Measurements from ENCODE around the gene ZER1. TPM values are rescaled to one million over a fixed set of nuclear protein-coding genes. Genes with fewer than 3 reads are reported as not detected.

ZER1 gene
- total and polyA plus RNA-seq, 2 of the 4 experiments (the other 2 are of a cell fraction), result 7.7 to 34.9 TPM

GRCh38 chr9:128689293-128689774 lies 82.4 kb downstream of the ZER1 start:
- CTCF ChIA-PET, result interaction anchor here (0.6 kb wide), 1 partner anchor 86 kb away, joined by 4 read pairs; no protein-coding TSS in a partner anchor
- no peak overlapping the region for H3K14ac ChIP-seq (replicated peaks; ENCODE audit: low read depth, low read length)
- H3K56ac ChIP-seq (ENCODE audit: extremely low read depth, insufficient read depth, low read length), result no peak overlapping the region; the same call in 1 of the 2 replicates
- no TSS peak for BruUV-seq (replicated peaks)
- H3K36me3 ChIP-seq (ENCODE audit: control insufficient read depth, insufficient read depth, low read length), result peaks cover 15% of the 10 kb centered on the region
- H3K9me3 ChIP-seq (ENCODE audit: control insufficient read depth, insufficient read depth, low read length), result no peaks in the 10 kb centered on the region
- no peak overlapping the region for H2BK20ac ChIP-seq (ENCODE audit: low read depth, low read length)
- H3K79me1 ChIP-seq (ENCODE audit: low read depth in 1 of 2, low read length in 2 of 2), result peaks cover 24 to 59% of the 10 kb centered on the region in 2 experiments
- dilution Hi-C loops (cut with HindIII; ENCODE audit: low sequenced_read_pairs, unreplicated experiment) (no loop called here), in situ Hi-C loops (cut with MboI; ENCODE audit: low sequenced_read_pairs) (no loop called here), intact Hi-C loops (cut with micrococcal nuclease) (loop anchor here (1.0 to 2.0 kb wide), 2 partner anchors 33 to 54 kb away; partner anchors contain the start of gene DYNC2I2)
- peaks cover 14% of the 10 kb centered on the region for H3K4me1 ChIP-seq (ENCODE audit: control insufficient read depth, insufficient read depth, low read length)
- peak overlapping the region; percentile 88 for H2BK5ac ChIP-seq (ENCODE audit: low read depth, low read length, poor library complexity, severe bottlenecking)
- 0% methylated on average over 17 of the region's 80 CpGs; no CpG with 5 or more reads in 1 of the 2 experiments for WGBS, 2 experiments (ENCODE audit: extremely low coverage in 2 of 2, insufficient read length in 1 of 2)
- H2BK120ac ChIP-seq (ENCODE audit: low read depth, low read length), result no peak overlapping the region
- peak overlapping the region in 1 of 2 experiments; percentile 58; a peak in 1 of 4 replicates for H4K8ac ChIP-seq (ENCODE audit: low read depth in 2 of 2, low read length in 2 of 2)
- peak overlapping the region; percentile 96 for H2AFZ ChIP-seq (replicated peaks; ENCODE audit: low read length, poor library complexity)
- no peaks in the 10 kb centered on the region for H3K27me3 ChIP-seq (ENCODE audit: control insufficient read depth, insufficient read depth, low read length)
- POLR2A ChIA-PET (ENCODE audit: unreplicated experiment), result interaction anchor here (0.6 kb wide), 1 partner anchor 181 kb away, joined by 19 read pairs; no protein-coding TSS in a partner anchor
- ATAC-seq (ENCODE audit: low read depth) (peak; percentile 43), DNase-seq (no peak)
- peak overlapping the region; percentile 53; the same call in 1 of the 2 replicates for H3K18ac ChIP-seq (ENCODE audit: low read depth, low read length)
- TF ChIP-seq MAFK (IDR thresholded peaks at IDR 0.05; ENCODE audit: low read depth, low read length) (no peak), POLR2A (IDR thresholded peaks at IDR 0.05; ENCODE audit: low read depth, low read length) (peak; percentile 54; the same call in 1 of the 2 replicates), MXI1 (IDR thresholded peaks at IDR 0.05; ENCODE audit: borderline replicate concordance, low read depth, low read length) (peak; percentile 60; the same call in 1 of the 2 replicates)
- H3K4me3 ChIP-seq (ENCODE audit: insufficient read depth, low read depth, low read length), result peak overlapping the region; percentile 99
- peaks cover 25% of the 10 kb centered on the region for H3K9me1 ChIP-seq (ENCODE audit: insufficient read depth, low read length)
- H3K4ac ChIP-seq (ENCODE audit: low read depth, low read length), result peak overlapping the region; percentile 52; the same call in 1 of the 2 replicates
- H3K4me2 ChIP-seq (ENCODE audit: low read depth, low read length), result no peak overlapping the region
- no peak overlapping the region for H2BK15ac ChIP-seq (ENCODE audit: low read depth, low read length)
- H2AK9ac ChIP-seq (replicated peaks; ENCODE audit: low read depth, low read length, poor library complexity), result peak overlapping the region; percentile 91
- H3K23ac ChIP-seq (ENCODE audit: low read depth, low read length), result no peak overlapping the region
- peak overlapping the region; percentile 99 for H3K27ac ChIP-seq (ENCODE audit: insufficient read depth, low read length)
- H4K5ac ChIP-seq (ENCODE audit: low read depth, low read length), result no peak overlapping the region
- H4K20me1 ChIP-seq (ENCODE audit: insufficient read depth, low read length), result peaks cover 25% of the 10 kb centered on the region
- H2AK5ac ChIP-seq (ENCODE audit: low read depth, low read length), result peak overlapping the region; percentile 25; the same call in 1 of the 2 replicates
- no peak overlapping the region for H4K91ac ChIP-seq (ENCODE audit: insufficient read depth, low read depth, low read length)
- H3K9ac ChIP-seq (ENCODE audit: low read depth, low read length), result peak overlapping the region; percentile 90
